ENCODE measurements around the gene CLEC20A.

CLEC20A gene

DNA sequence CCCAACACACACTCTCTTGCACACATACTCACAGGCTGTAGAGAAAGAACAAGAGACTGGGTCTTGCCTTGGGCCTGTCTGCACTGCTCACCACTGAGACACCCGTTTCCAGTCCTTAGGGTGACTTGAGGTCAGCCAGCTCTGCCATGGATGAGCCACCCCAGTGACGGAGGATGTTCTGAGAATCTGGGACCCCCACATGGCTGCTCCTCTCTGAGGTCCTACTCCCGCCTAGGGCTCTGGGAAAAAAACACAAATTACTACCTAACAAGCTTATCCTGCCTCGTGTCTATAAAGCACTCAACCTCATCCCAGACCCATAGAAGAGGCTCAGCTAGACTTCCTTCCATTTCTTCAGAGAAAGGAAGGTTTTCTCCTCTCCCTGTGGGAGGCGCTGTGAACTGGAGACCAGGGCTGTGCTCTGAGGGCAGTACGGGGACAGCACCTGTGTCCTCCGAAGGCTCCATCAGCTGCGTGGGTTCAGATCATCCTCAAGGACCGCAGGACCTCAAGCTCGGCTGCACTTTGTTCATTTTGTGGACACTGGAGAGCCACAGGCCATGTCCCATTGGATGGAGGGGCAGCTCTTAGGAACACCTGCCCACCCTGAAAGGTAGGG, 4.3 kb upstream of the CLEC20A start:
- DNase-seq (ENCODE audit: low read depth in 2 of 2, low spot score in 1 of 2) = no peak

DNA sequence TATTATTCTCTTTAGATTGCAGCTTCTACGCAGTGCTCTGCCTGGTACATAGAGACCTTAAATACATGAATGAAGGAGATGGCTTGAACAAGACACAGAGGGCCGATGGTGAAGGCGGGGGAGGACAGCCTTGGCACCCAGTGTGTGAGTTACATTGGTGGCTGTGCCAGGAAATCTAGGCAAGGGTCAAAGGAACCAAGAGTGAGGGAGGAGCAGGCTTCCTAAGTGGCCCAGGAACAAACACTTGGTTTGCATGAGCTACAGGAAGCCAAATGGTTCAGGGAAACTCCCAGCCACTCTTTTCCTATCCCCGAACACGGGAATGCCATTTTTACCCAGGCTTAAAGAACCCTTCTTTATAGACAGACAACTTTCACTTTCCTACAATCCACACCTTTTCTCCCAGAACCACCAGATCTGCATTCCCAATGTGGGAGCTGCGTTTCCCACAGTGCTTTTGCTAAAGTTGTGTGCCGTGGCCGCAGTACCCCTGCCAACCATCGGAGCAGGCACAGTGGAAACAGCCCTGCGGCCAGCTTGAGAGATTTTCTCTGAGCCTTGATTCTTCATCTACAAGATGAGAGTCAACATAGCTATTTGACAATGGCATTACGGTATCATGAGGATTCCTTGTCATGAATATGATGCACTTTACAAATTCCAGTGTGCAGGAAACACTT, 3.5 kb upstream of the CLEC20A start:
- no peak for DNase-seq (ENCODE audit: low read depth in 2 of 2, low spot score in 1 of 2)

DNA sequence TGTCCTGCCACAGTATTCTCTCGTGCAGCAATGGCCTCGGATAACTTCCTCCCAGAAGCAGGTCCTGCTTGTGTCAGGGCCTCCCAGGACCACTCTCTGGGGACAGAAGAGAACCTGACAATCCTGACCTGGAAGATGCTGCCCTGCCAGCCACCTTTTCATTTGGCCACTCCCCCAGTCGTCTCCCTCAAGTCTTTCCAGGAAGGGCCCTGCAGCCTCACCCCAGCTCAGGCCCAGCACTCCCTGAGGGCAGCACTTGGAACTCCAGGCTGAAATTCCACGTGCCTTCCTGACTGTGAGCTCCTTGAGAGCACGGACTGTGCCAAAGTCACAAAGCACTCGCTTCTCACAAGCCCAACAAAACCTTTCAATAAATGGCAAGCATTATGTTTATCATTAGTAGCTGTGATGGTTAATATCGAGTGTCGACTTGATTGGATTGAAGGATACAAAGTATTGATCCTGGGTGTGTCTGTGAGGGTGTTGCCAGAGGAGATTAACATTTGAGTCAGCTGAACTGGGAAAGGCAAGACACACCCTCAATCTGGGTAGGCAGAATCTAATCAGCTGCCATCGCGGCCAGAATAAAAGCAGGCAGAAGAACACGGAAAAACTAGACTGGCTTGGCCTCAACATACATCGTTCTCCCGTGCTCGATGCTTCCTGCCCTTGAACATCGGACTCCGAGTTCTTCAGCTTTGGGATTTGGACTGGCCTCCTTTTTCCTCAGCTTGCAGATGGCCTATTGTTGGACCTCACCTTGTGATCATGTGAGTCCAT, 2.3 kb upstream of the CLEC20A start:
- no peak for DNase-seq (ENCODE audit: low read depth in 2 of 2, low spot score in 1 of 2)

DNA sequence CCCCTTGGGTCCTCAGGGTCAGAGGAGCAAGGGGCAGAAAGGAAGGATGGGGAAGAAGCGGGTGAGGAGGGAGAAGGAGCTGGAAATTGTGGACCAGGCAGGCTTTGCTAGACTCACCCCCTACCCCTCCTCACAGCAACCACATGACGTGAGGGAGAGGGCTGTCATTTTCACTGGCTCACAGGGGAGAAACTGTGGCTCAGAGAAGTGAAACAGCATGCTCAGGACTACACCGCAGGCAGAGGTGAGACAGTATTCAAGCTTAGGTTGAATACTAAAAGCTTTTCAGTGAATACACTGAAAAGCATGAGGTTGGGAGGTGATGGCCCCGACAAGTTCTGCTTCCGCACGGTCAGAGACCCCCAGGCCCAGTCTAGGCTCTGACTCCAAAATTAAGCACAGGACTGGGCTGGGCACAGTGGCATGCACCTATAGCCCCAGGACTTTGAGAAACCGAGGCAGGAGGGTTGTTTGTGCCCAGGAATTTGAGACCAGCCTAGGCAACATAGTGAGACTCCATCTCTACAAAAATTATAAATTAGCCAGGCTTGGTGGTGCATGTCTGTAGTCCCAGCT, 1.2 kb upstream of the CLEC20A start:
- DNase-seq (ENCODE audit: low read depth in 2 of 2, low spot score in 1 of 2) = no peak

DNA sequence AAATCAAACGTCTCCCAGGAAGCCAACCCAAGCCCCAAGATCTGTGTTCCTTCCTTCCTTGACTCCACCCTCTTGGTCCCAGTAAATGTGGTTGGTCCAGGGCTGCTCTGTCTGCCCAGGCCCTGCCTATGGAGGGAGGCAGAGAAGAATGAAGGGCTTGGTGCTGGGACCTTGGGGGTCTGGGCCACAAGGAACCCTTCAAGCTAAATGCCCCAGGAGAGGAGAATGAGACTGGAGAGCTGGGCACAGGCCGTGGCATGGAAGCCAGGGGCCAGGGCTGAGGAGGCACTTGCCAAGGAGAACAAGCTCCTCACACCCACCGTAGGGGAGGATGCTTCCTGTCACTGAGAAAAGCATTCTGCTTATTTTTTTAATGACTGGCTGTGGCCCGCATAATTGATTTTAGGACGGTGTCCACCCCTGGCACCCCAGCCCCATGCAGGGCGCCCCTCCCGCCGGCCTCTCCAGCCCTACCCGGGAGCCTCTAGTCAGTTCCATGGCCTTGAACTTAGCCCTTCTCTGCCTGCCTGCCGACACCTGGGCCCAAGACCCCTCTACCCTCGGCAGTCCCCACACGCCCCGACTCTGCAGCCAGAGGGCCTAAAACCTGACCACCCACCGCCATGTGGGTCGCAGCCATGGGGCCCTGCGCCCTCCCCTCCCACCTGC, 889 bp downstream of the CLEC20A start:
- no peak for DNase-seq (ENCODE audit: low read depth in 2 of 2, low spot score in 1 of 2)

- DNase-seq (ENCODE audit: low read depth in 2 of 2, low spot score in 1 of 2) = no peak
Observed at GRCh38 chr1:178495158-178495557, 1.6 kb downstream of the CLEC20A start.

- DNase-seq (ENCODE audit: low read depth in 2 of 2, low spot score in 1 of 2) = no peak
Observed at GRCh38 chr1:178494569-178494971, 2.2 kb downstream of the CLEC20A start.

DNA sequence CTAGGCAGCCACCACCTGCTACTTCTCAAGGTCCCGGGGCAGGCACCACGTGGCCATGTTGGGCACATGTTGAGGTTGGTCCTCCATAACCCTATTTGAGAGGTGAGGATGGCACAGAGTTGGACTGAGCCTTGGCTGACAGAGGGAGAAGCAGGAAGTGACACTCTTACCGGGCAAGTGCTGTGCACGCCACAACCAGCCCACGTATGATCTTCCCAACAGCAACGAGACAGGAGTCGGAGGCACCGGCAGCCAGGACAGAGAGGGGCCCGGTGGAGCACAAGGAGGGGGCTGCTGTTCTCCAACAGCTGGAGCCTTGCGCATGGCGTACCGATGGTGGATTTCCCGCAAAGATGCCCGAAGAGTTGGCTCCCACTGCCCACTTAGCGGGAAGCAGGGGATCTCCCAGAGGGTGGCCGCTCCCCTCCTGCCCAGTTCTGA, 3.4 kb downstream of the CLEC20A start:
- DNase-seq (ENCODE audit: low read depth in 2 of 2, low spot score in 1 of 2) = no peak

GRCh38 chr1:178492341-178492740, 4.4 kb downstream of the CLEC20A start:
- DNase-seq (ENCODE audit: low read depth in 2 of 2, low spot score in 1 of 2) = no peak

GRCh38 chr1:178491721-178492120, 5.0 kb downstream of the CLEC20A start:
- DNase-seq (ENCODE audit: low read depth in 2 of 2, low spot score in 1 of 2) = no peak

- DNase-seq (ENCODE audit: low read depth in 2 of 2, low spot score in 1 of 2) = no peak
Observed at GRCh38 chr1:178490967-178491366, 5.8 kb downstream of the CLEC20A start.

- DNase-seq (ENCODE audit: low read depth in 2 of 2, low spot score in 1 of 2) = no peak
Observed at GRCh38 chr1:178490136-178490535, 6.6 kb downstream of the CLEC20A start.

DNA sequence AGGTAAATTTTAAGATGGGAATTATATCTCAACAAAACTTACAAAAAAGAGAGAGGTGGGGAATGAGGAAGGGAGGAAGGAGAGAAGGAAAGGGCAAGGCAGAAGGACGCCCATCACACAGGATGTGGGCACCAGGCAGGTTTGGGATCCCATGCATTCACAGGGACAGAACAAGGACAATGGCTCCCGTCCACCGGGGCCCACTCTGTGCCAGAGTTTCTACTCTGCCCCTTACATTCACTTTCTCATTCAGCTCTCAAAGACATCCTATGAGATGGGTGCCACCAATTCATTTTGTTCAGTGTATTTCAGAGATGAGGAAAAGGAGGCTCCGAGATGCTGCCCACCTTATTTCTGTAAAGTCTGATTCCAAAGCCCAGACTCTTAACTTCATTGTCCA, 7.4 kb downstream of the CLEC20A start:
- no peak for DNase-seq (ENCODE audit: low read depth in 2 of 2, low spot score in 1 of 2)

GRCh38 chr1:178488393-178488792, 8.4 kb downstream of the CLEC20A start:
- DNase-seq (ENCODE audit: low read depth in 2 of 2, low spot score in 1 of 2) = no peak

GRCh38 chr1:178487070-178487615, 9.6 kb downstream of the CLEC20A start:
- no peak for DNase-seq (ENCODE audit: low read depth in 2 of 2, low spot score in 1 of 2)

- DNase-seq (ENCODE audit: low read depth in 2 of 2, low spot score in 1 of 2) = no peak
Observed at GRCh38 chr1:178486100-178487069, 10.4 kb downstream of the CLEC20A start.

DNA sequence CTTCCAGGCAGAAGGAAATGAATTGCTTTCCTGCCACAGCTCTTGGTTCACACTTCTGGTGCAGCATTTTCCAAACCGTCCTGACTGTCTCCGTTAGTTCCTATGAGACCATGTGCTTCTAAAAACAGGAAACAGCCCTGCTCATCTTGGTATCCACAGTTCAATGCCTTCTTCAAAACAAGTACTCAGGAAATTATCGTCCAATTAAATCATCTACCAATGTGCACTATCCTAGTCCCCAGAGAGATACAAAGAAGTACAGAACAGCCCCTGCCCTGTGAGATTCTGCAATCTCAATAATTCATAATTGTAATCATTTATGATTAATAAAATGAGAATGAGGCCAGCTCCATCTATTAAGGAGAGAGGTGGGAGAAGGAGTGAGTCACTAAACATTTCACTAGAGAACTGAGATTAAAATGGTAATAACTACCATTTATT, 11.2 kb downstream of the CLEC20A start:
- no peak for DNase-seq (ENCODE audit: low read depth in 2 of 2, low spot score in 1 of 2)

DNA sequence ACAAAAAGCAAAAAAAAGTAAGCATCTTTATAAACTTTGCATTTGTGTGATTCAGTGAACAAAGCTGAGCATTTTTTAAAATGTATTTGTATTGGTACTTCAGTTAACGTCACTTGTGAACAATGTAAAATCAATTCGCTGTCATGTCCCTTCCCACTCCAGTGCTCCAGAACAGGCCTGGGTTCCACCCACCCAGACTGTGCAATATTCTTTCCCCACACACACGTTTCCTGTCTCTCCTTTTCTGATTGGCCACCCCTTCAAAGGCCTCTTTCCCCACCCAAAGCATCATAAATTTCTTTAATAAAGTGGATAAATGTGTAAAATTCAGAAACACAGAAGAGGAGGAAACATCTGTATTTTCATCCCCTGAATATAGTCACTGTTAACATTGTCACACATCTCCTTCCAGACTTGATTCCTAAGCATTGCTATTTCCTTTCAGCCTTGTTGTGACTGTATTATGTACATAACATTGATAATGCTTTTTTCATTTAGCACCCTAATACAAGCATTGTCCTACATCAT, 12.0 kb downstream of the CLEC20A start:
- DNase-seq (ENCODE audit: low read depth in 2 of 2, low spot score in 1 of 2) = no peak

DNA sequence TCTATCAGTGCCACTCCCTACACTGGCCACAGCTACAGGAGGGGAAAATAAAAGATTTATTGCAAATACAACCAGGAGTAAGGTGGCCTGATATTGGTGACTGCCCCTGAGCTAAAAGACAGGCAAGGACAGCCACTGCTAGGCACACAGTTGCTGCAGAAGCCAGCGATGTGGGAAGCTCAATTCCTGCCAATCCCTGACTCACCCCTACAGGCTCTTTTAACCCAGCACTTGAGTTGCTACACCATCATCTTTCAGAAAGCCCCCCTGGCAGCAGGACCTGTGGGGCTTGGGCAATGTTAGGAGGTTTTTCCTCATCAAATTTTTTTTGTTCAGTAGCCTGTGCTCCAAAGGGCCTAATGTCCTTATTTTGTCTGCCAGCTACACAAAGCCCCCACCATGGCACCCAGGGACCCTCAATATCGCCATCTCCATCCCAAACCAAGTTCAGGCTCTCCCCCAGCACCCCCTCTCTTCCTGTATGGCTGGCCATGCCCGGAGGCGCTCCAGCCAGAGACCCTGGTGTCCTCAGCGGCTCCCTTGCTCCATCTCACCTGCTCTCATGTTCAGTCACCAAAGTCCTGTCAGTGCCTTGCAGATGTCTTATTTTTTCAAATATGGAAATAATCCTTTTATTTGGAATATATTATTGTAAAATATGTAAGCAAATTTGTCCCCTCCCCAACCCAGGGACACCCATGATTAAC, 13.4 kb downstream of the CLEC20A start:
- no peak for DNase-seq (ENCODE audit: low read depth in 2 of 2, low spot score in 1 of 2)

Data from stimulated activated CD8-positive, alpha-beta memory T cell treated with anti-CD3 and anti-CD28 coated beads, Interleukin-4, amount 100 ng/mL, for 1 hour (primary cell).